Activated CD8-positive, alpha-beta memory T cell treated with anti-CD3 and anti-CD28 coated beads, Interleukin-2, amount 50 U/mL, for 48 hours (primary cell): ENCODE data around the gene CRLF3.
"Not testable (repeated sequence)": the region's sequence is repeated elsewhere in the genome, so short reads cannot be mapped to it uniquely, and the experiment has no call there.

Experiments
- DNase-seq: peaks from one replicate; pipeline ENCODE4 v3.0.0-alpha.2; 2020

CRLF3 gene

DNA sequence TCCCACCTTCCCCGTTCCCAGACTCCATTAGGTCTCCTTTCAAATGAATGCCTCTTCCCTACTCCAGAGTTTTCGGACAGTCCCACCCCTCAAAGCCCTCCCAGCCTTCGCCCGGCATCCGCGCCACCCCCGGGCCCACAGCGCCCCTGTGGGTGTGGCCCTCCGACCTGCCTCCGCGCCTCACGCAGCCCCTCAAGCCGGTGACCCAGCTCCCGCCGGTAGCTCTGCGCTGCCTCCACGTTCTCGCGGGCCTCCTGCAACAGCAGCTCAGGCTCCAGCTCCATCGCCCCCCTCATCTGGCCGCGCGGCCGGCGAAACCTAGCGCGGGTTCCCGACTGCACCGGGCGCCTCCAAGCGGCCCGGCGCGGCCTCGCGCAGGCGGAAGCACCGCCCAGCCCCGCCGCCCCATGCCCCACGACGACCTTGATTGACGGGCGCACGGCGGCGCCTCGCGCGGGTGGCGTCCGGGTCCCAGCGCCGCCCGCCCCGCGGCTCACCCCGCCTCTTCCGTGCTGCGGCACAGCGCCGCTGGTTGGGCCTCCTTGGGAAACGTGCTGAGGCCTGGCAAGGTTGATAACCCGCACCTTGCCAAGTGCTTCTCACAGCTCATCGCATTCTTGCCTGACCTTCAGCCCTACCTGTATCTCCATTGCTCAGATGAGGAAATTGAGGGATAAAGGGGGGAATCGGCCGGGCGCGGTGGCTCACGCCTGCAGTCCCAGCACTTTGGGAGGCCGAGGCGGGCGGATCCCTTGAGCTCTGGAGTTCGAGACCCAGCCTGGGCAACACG lies at the start of gene CRLF3:
CRLF3 (minus strand) TSS at position 337 of the 790 bp plus-strand sequence; CDS start at position 296, 41 bp downstream.
- peak; percentile 93 for DNase-seq

DNA sequence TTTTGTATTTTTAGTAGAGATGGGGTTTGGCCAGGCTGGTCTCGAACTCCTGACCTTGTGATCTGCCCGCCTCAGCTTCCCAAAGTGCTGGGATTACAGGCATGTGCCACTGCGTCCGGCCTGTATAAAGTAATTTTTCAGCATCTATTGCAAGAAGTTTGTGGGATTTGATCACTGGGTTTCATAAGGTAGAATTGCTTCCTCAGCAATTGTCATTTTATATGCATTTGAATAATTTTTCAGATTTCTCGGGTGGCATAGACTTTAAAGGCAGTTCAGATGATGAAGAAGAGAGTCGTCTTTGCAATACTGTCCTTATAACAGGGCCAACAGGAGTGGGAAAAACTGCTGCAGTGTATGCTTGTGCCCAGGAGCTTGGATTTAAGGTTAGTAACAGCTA lies 44.5 kb upstream of the CRLF3 start:
- DNase-seq = no peak

DNA sequence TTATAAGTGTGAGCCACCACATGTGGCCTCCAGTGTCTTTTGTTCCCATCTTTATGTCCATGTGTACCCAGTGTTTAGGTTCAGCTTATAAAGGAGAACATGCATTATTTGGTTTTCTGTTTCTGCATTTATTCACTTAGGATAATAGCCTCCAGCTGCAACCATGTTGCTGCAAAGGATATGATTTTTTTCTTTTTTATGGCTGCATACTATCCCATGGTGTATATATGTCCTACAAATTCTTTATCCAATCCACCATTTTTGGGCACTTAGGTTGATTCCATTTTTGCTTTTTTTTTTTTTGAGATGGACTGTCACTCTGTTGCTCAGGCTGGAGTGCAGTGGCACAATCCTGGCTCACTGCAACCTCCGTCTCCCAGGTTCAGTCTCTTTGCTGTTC lies 40.1 kb upstream of the CRLF3 start:
- DNase-seq = no peak

DNA sequence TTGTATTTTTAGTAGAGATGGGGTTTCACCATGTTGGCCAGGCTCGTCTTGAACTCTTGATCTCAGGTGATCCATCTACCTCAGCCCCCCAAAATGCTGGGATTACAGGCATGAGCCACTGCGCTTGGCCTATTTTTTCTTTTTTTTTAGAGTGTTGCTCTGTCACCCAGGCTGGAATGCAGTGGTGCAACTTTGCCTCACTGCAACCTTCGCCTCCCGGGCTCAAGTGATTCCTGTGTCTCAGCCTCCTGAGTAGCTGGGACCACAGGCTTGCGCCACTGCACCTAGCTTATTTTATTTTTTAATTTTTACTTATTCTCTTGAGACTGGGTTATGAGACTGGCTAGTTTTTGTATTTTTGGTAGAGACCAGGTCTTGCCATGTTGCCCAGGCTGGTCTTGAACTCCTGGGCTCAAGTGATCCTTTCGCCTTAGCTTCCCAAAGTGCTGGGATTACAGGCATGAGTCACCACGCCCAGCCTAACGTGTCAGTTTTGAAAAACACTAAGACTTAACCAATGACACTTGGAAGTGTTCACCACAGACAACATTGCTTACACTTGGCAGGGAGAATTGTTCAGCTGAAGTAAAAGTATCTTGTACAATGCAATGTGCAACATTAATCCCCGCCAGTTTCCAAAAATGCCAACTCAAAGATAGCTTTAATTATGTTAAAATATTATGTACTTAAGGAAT lies 34.2 kb upstream of the CRLF3 start:
- no peak for DNase-seq

DNA sequence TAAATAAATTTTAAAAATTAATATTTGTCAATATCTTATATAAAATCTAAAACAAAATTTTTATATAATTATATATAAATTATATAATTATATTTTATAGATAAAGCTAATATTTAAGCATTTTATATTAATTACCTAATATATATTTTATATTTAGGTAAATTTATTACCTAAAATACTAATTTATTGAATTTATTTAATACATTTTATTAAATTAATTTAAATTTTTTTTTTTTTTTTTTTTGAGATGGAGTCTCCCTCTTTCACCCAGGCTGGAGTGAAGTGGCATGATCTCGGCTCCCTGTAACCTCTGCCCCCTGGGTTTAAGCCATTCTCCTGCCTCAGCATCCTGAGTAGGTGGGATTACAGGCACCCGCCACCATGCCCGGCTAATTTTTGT lies 29.7 kb upstream of the CRLF3 start:
- DNase-seq = no peak

DNA sequence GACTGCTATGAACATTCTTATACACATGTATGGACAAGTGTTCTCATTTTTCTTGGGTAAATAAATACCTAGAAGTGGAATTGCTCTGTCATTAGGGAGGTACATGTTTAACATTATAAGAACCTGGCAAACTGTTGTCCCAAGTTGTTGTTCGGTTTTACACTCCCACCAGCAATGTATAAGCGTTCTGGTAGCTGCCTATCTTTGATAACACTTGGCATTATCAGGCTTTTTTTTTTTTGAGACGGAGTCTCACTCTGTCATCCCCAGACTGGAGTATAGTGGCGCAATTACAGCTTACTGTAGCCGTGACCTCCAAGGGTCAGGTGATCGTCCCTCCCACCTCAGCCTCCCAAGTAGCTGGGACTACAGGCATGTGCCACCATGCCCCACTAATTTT lies 23.5 kb upstream of the CRLF3 start:
- no peak for DNase-seq

DNA sequence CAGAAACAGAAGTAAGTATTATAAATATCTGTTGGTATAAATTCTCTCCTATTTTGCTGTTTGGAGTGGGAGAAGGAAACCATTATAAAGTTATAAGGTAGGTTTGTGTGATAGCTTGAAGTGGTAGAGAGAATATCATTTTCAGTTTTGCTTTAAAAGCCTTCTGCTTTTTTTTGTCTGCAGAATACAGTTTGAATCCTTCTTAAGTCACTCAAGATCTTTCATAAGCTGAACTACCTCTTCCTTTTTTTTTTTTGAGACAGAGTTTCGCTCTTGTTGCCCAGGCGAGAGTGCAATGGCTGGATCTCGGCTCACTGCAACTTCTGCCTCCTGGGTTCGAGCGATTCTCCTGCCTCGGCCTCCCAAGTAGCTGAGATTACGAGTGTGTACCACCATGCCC lies 16.3 kb upstream of the CRLF3 start:
- DNase-seq = no peak

GRCh38 chr17:30838202-30838807 lies 13.8 kb upstream of the CRLF3 start:
- DNase-seq = no peak

GRCh38 chr17:30832438-30833124 lies 8.1 kb upstream of the CRLF3 start:
- no peak for DNase-seq

GRCh38 chr17:30831663-30832437 lies 7.4 kb upstream of the CRLF3 start, which contains the start of gene ATAD5:
ATAD5 (plus strand) TSS chr17:30831966; CDS start chr17:30832348, 382 bp downstream.
- DNase-seq = peak; percentile 92

GRCh38 chr17:30831257-30831656 lies 6.8 kb upstream of the CRLF3 start:
- DNase-seq = no peak

- no peak for DNase-seq
Observed at GRCh38 chr17:30829022-30829421, 4.5 kb upstream of the CRLF3 start.

GRCh38 chr17:30827082-30827481 lies 2.6 kb upstream of the CRLF3 start:
- no peak for DNase-seq

- peak; percentile 75 for DNase-seq
Observed at GRCh38 chr17:30824002-30824355, 513 bp downstream of the CRLF3 start.

DNA sequence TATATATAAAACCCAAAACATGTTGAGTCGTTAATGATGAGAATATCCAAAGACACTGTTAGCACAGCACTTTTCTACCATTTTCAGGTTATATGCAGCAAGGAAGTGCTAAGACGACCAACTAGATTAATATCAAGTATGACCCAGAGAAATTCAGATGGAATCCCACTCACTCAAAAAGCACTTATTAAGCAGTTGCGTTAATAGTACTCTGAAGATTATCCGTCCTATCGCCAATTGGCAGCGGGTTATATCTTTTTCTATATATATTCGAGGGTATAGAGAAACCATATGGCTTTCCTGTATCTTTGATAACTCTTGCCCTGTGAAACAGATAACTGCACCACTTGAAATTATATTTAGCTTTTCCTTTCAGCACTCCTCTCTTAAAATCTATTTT lies 1.1 kb downstream of the CRLF3 start:
- no peak for DNase-seq

DNA sequence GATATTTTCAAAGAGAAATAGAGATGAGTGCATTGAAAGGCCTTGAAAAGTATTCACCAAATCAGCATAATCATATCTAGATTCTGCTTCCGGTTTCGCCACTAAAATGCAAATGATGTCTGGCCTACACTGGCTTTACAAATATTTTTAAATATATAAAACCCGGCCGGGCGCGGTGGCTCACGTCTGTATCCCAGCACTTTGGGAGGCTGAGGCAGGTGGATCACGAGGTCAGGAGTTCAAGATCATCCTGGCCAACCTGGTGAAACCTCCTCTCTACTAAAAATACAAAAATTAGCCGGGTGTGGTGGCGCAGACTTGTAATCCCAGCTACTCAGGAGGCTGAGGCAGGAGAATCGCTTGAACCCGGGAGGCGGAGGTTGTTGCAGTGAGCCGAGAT lies 1.6 kb downstream of the CRLF3 start:
- DNase-seq = not testable (repeated sequence)

GRCh38 chr17:30821871-30822723 lies 2.4 kb downstream of the CRLF3 start:
- no peak for DNase-seq

GRCh38 chr17:30819971-30820705 lies 4.4 kb downstream of the CRLF3 start:
- DNase-seq = no peak

DNA sequence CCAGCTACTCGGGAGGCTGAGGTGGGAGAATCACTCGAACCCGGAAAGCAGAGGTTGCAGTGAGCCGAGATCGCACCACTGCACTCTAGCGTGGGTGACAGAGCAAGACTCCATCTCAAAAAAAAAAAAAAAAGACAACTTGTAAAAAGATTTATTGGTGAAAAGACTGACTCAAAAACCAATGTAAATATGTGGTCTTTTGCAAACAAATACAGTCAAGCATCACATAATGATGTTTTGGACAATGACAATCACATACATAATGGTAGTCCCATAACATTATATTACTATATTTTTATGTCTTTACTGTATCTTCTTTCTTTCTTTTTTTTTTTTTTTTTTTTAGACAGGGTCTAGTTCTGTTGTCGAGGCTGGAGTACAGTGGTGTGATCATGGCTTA lies 8.3 kb downstream of the CRLF3 start:
- no peak for DNase-seq

DNA sequence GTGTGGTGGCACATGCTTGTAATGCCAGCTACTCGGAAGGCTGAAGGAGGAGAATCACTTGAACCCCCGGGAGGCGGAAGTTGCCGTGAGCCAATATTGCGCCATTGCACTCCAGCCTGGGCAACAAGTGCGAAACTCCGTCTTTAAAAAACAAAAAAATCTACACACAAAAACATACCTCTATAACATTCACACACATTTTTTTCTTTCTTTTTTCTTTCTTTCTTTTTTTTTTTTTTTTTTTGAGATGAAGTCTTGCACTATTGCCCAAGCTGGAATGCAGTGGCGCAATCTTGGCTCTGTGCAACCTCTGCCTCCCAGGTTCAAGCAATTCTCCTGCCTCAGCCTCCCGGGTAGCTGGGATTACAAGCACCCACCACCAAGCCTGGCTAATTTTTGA lies 9.6 kb downstream of the CRLF3 start:
- not testable (repeated sequence) for DNase-seq

DNA sequence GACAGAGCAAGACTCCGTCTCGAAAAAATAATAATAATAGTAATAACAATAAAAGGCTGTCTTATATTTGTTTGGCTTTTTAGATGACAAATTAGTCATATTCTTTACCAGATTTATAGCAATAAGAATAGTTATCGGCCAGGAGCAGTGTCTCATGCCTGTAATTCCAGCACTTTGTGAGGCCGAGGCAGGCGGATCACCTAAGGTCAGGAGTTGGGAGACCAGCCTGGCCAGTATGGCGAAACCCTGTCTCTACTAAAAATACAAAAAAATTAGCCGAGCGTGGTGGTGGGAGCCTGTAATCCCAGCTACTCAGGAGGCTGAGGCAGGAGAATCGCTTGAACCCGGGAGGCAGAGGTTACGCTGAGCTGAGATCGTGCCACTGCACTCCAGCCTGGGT lies 10.3 kb downstream of the CRLF3 start:
- not testable (repeated sequence) for DNase-seq
